ENCODE data around the gene DEFB114. TPM values are rescaled to one million over a fixed set of nuclear protein-coding genes. Genes with fewer than 3 reads are reported as not detected.

Gene DEFB114
- total RNA-seq, 1 donor from 2014 or later: not detected

DNA sequence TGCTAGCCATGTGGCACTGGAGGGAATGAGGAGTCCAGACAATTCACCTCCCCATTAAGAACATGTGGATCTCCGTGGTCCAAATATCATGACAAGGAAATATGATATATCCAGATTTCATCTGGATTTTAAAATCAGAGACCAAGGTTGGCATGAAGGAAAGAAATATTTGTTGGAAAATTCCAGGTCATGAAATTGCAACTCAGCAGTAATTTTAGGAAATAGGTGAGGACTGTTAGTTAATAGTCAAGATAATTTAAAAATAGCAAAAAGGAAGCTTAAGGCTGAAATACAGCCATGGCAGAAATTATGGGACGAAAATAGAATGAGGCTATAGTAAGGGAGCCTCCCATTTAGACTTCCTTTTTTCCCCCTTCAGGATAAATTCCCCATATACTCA is 26.9 kb downstream of the DEFB114 start:
- Histone ChIP-seq H3K9me3 (no peaks in the 10 kb centered on the region), H3K27me3 (no peaks in the 10 kb centered on the region), H3K27ac (no peak overlapping the region), H3K36me3 (no peaks in the 10 kb centered on the region), H3K4me3 (no peak overlapping the region), H3K4me1 (no peaks in the 10 kb centered on the region)
- TF ChIP-seq, protein P1, sequence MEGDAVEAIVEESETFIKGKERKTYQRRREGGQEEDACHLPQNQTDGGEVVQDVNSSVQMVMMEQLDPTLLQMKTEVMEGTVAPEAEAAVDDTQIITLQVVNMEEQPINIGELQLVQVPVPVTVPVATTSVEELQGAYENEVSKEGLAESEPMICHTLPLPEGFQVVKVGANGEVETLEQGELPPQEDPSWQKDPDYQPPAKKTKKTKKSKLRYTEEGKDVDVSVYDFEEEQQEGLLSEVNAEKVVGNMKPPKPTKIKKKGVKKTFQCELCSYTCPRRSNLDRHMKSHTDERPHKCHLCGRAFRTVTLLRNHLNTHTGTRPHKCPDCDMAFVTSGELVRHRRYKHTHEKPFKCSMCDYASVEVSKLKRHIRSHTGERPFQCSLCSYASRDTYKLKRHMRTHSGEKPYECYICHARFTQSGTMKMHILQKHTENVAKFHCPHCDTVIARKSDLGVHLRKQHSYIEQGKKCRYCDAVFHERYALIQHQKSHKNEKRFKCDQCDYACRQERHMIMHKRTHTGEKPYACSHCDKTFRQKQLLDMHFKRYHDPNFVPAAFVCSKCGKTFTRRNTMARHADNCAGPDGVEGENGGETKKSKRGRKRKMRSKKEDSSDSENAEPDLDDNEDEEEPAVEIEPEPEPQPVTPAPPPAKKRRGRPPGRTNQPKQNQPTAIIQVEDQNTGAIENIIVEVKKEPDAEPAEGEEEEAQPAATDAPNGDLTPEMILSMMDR (IDR thresholded peaks at IDR 0.05): no peak
- ATAC-seq (no peak), DNase-seq (no peak)
- intact Hi-C loops (cut with DNase I): no loop called here

DNA sequence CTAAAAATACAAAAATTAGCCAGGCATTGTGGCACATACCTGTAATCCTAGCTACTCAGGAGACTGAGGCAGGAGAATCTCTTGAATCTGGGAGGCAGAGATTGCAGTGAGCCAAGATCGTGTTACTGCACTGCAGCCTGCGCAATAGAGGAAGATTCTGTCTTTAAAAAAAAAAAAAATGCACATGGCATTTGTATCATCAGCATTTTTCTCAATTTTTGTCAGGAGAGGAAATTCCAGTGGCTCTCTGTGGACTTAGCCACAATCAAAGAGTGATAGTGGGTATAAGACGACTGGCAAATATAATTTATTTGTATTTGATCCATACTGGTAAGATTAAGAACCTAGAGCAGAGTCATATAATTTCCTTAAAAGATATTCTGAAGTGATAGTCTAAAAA is 28.6 kb downstream of the DEFB114 start:
- no peak overlapping the region for H3K27ac ChIP-seq
- intact Hi-C loops (cut with DNase I): no loop called here

DNA sequence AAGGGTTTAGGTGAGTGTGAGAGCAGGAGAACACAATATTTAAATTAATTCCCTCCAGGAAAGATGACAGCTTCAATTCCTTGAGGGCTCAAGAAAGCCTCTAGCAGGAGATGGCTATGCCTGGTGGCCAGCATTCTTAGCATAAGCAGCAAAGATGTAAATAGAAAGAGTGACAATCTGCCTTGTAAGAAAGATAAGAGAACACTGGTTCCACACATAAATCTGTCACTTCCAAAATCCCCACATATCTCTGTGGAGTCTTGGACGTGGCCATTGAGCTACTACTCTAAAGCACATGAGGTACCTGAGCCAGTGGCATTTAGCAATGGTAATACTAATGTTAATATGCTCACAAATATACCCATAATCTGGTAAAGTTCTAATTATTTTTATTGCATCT is 29.2 kb downstream of the DEFB114 start:
- TF ChIP-seq, protein P1 (IDR thresholded peaks at IDR 0.05): no peak
- H3K9me3 ChIP-seq: no peaks in the 10 kb centered on the region
- H3K27me3 ChIP-seq: no peaks in the 10 kb centered on the region
- DNase-seq (no peak), ATAC-seq (no peak)
- H3K36me3 ChIP-seq: no peaks in the 10 kb centered on the region
- intact Hi-C loops (cut with DNase I): no loop called here
- H3K4me1 ChIP-seq: no peaks in the 10 kb centered on the region
- no peak overlapping the region for H3K4me3 ChIP-seq
- no peak overlapping the region for H3K27ac ChIP-seq

More for the DNA sequence above, 28.6 kb downstream of the DEFB114 start:
- Histone ChIP-seq H3K27me3 (no peaks in the 10 kb centered on the region), H3K36me3 (no peaks in the 10 kb centered on the region), H3K4me3 (no peak overlapping the region), H3K9me3 (no peaks in the 10 kb centered on the region), H3K4me1 (no peaks in the 10 kb centered on the region)
- TF ChIP-seq, protein P1 (IDR thresholded peaks at IDR 0.05): no peak
- DNase-seq: no peak
- ATAC-seq: no peak

DNA sequence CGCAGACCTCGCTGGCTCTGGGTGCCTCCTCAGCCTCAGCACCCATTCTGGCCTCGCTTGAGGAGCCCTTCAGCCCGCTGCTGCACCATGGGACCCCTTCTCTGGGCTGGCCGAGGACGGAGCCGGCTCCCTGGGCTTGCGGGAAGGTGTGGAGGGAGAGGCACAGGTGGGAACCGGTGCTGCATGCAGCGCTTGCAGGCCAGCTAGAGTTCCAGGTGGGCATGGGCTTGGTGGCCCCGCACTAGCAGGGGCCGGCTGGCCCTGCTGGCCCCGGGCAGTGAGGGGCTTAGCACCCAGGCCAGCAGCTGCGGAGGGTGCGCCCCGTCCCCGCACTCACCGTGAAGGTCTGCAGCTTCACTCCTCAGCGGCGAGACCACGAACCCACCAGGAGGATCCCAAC is 30.4 kb downstream of the DEFB114 start:
- ATAC-seq (no peak), DNase-seq (no peak)
- intact Hi-C loops (cut with DNase I): no loop called here
- H3K4me3 ChIP-seq: no peak overlapping the region
- H3K4me1 ChIP-seq: no peaks in the 10 kb centered on the region
- H3K9me3 ChIP-seq: no peaks in the 10 kb centered on the region
- H3K27me3 ChIP-seq: no peaks in the 10 kb centered on the region
- no peak overlapping the region for H3K27ac ChIP-seq
- no peaks in the 10 kb centered on the region for H3K36me3 ChIP-seq
- TF ChIP-seq, protein P1 (IDR thresholded peaks at IDR 0.05): no peak

DNA sequence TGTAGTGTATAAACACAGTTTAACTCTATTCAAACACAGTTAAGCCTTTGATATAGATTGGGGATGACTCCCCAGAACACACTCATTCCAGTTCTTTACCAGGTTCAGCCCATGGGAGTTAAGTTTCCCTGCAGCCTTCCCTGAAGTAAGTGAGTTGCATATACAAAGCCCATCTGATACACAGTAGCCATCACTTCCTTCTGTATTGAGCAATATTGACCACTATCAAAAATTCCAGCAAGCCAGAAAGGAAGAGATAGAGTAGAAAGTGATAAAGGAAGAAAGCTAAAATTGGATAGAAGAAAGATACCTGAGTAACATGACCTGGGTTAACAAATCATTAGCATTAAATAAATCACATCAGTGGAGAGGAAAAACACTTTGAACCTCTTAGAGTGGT is 34.6 kb downstream of the DEFB114 start:
- H3K9me3 ChIP-seq: no peaks in the 10 kb centered on the region
- no peaks in the 10 kb centered on the region for H3K4me1 ChIP-seq
- DNase-seq (no peak), ATAC-seq (no peak)
- no peaks in the 10 kb centered on the region for H3K36me3 ChIP-seq
- H3K27me3 ChIP-seq: no peaks in the 10 kb centered on the region
- no peak overlapping the region for H3K27ac ChIP-seq
- TF ChIP-seq, protein P1 (IDR thresholded peaks at IDR 0.05): no peak
- H3K4me3 ChIP-seq: no peak overlapping the region
- intact Hi-C loops (cut with DNase I): no loop called here

DNA sequence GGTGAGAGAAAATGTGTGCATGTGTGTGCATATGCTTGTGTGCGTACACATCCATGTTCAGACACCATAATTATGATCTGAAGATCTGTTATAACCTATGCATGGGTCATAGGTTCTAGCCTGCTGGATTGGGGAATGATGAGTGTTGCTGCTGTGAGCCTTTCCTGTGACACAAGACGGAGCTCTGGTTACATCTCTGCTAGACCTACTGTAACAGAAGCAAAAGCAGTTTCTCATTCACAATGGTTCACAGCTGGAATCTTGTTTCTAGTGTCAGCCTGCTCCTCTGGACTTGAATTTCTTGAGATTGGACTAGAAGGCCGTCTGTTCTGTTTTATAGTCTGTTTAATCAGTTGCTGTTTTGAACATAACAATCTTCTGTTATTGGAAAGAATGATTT is 40.1 kb downstream of the DEFB114 start:
- intact Hi-C loops (cut with DNase I): no loop called here
- Histone ChIP-seq H3K27me3 (no peaks in the 10 kb centered on the region), H3K4me1 (no peaks in the 10 kb centered on the region), H3K36me3 (no peaks in the 10 kb centered on the region), H3K4me3 (no peak overlapping the region), H3K27ac (no peak overlapping the region), H3K9me3 (no peaks in the 10 kb centered on the region)
- TF ChIP-seq, protein P1 (IDR thresholded peaks at IDR 0.05): no peak
- ATAC-seq (no peak), DNase-seq (no peak)

All from upper lobe of right lung (tissue), 1 donor.